KOPT-K1 (cell line): ENCODE data around the gene PCSK7.

Experiments used
- H3K27ac ChIP-seq: fragments of 200-600 bp; sonication (generic); 2 replicates; pipeline ENCODE4 v1.5.1; 2016; ENCODE audit warnings: antibody characterized with exemption, mild to moderate bottlenecking, low read depth, low read length; ENCODE audit not compliant: poor library complexity, severe bottlenecking
- H3K36me3 ChIP-seq: fragments of 200-600 bp; sonication (generic); 2 replicates; pipeline ENCODE4 v1.5.1; 2017; ENCODE audit warnings: antibody characterized with exemption, mild to moderate bottlenecking, low read length, moderate library complexity; ENCODE audit not compliant: insufficient read depth
- H3K9me3 ChIP-seq: fragments of 200-600 bp; sonication (generic); 2 replicates; pipeline ENCODE4 v1.5.1; 2017; ENCODE audit warnings: antibody characterized with exemption, low read length, mild to moderate bottlenecking; ENCODE audit not compliant: insufficient read depth, poor library complexity, severe bottlenecking

Gene PCSK7

DNA sequence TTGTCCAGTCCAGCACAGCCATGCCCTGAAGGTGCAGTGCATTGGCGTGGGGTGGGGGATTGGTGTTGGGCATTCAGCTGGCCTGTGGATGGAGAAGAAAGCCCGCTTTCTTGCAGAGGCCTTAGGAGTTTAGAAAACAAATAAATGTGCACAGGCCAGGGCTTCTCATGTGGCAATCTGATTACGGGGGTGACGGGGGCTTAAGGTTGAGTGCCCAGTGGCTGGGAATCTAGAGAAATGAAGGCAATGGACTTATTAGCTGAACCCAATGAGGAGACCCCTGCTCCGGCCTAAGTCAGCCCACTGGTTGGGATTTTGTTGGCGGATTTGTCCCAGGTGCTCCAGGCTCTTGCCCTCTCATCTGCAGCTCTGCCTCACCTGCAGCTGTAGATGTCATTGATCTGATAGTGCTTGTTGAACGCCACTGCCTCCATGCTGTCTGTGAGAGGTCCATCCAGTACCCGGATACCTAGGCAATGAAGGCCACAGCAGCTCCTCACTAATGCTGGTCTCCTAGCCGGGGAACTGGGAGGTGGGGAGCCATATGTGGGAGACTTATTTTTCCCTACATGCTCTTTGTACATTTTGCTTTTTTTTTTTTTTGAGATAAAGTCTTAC is 6.2 kb downstream of the PCSK7 start:
- Histone ChIP-seq H3K36me3 (peaks cover 95% of the 10 kb centered on the region), H3K9me3 (no peaks in the 10 kb centered on the region), H3K27ac (no peak overlapping the region)

DNA sequence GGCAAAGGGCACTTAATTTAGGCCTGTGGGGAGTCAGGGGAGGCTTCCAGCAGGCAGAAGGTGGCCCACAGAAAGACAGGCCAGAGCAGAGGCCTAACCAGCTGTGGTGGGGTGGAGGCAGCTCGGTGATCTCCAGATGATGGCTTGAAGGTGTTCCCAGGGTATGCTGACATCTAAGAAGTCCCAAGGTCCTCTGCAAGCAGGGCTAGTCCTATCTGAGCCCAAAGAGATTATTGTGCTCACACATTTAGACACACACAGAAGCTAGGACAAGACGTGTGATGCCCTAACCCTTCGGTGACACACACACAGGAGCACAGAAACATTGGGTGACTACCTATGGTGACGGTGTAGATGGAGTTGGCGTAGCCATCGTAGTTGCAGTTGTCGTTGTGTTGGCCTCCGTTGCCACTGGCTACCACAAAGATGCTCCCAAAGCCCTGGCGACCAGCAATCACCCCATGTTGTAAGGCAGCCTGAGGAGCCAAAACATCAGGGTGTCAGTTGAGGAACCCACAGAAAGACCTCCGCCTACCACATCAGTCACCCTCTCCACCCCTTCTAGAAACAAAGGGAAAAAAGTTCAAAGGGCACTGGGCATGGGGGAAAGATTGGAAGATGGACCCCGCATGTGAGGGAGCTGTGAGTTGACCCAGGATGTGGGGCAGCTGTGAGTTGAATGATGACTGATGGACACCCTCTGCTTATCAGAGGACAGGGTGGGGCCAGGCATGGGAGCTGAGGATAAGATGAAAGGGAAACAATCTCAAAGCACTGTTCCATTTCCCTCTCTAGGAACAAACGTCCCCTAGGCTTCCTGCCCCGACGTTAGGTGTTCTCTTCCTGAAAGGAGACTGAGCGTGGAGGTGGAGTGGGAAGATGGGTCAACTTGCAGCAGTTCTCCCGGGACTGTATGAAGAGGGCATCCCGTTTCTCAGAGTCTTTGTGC is 7.9 kb downstream of the PCSK7 start:
- H3K9me3 ChIP-seq: no peaks in the 10 kb centered on the region
- H3K27ac ChIP-seq: no peak overlapping the region
- peaks cover 100% of the 10 kb centered on the region for H3K36me3 ChIP-seq

DNA sequence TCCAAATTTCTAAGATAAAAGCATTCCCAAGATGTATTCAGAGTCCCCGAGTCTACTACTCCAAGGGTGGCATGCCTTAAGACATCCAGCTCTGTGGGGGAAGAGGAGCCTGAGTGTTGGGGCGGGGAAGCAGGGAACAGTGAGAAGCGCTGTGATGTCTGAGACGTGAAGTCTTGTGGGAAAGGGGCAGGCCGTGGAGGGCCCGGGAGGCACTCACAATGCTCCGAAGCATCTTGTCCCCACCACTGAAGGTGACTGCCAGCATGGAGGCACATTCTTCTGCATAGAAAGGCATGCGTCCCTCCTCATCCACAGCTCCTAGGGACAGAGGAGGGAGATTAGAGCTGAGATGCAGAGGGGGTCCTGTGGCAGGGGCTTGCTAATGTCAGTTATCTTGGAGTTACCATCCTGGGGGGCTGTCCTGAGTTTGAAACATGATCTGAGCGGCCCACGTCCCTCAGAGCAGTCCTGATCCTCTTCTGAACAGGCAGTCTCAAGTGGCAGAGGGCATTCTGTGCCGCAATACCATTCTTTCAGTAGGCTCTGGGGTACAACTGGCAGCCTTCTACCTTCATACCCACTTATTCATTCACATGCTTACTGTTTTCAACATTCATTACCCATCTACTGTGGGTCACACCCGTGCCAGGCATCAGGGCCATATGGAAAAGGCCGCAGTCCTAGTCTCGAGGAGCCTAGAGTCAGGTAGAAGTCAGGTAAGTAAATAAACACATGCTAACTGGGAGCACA is 8.7 kb downstream of the PCSK7 start:
- H3K36me3 ChIP-seq: peaks cover 100% of the 10 kb centered on the region
- no peak overlapping the region for H3K27ac ChIP-seq
- H3K9me3 ChIP-seq: no peaks in the 10 kb centered on the region

DNA sequence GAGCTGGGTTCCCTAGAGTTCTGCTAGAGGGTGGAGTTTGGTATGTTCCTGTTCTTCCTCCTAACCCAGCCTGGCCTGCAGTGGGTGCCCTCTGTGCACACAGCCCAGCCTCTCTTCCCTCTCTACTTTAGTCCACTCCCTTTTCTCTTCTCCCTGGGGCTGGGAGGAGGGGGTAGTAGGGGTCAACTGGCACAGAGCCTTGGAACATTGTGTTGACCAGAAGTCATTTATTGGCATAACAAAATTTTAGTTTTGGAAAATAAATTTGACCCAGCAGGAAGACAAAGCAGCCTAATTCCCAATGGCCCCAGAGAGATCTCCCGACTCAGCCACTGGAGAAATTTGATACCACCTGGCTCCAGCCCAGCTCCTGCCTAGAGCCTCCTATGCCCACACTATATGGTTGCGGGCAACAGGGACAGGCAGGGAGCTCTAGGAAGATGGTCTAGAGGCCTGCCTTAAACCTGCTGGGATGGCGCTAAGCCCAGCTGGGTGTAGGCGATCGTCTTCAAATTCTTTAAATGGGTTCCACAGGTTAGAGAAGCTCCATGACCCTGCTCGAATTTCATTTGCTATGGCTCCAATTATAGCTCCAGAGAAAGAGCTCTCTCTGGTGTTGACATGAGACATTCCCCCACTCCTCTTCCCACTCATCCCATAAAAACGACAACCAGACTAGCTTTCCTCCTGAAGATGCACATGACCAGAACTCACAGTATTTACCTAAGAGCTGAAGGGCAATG is 9.9 kb downstream of the PCSK7 start:
- Histone ChIP-seq H3K36me3 (peaks cover 100% of the 10 kb centered on the region), H3K9me3 (no peaks in the 10 kb centered on the region), H3K27ac (no peak overlapping the region)

DNA sequence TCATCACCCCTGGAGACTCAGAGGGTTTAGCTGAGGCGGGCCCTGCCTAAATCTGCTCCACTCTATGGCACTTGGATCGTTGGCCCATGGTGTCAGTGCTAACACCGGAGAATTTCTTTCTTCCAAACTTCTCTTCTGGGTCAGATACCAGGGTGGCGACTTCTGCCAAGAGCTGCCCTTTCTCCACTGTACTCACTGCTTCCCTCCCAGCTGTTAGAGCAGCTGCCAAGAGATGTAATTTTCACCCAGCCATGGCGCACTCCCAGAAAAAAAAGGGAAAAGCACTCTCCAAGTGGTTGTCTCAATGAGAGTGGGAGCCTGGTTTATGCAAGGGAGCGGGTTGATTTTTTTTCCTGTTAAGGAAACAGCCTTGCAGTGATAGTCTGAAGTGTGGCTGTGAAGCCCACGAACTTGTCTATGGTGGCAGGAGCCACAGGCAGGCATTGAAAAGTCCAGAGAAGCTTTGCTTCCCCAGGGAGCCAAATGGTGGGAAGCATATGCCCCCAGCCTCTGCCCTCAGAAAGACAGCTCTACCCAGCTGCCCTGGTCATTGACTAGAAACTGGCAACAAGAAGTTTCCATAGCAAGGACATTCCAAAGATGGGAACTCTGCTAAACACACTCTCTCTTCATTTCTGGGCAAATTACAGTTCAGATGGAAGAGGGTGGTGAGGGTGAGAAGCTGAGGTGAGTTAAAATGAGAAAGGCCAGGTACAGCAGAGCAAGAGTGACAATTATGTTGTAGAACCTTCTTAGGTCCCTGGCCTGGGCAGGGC is 10.7 kb downstream of the PCSK7 start:
- H3K36me3 ChIP-seq: peaks cover 100% of the 10 kb centered on the region
- H3K27ac ChIP-seq: no peak overlapping the region
- no peaks in the 10 kb centered on the region for H3K9me3 ChIP-seq

DNA sequence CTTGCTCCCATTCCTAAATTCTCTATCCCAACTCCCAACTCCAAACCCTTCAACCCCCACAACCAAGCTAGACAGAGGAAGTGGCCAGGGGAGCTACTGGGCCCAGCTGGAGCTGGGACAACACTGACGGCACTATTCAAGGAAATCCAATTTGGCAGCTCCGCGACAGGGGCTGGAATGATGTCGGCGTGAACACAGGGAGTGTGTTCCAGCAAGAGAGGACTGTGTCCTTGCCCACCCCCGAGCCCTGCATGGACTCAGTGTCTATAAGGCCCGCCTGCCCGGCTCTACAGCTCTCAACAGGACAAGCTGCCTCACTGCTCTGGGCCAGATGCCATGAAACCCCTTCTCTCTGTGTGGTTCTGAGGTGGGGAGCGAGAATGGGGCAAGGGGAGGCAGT is 11.3 kb downstream of the PCSK7 start:
- H3K36me3 ChIP-seq: peaks cover 100% of the 10 kb centered on the region
- no peak overlapping the region for H3K27ac ChIP-seq
- no peaks in the 10 kb centered on the region for H3K9me3 ChIP-seq

DNA sequence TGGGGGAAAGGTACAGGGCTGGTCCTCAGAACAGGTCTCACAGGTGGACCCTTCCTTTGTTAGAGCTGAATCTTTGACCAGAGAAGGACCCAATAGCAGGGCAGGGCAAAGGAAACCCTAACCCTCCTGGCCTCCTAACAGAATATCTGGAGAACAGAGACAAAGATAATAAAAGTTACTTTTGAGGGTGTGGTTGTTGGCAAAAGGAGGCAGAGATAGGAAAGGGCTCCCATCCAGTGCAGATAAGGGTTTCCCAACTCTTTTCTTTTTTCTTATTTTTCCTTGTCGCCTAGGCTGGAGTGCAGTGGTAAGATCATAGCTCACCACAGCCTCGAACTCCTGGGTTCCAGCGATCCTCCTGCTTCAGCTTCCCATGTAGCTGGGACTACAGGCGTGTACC is 11.9 kb downstream of the PCSK7 start:
- H3K9me3 ChIP-seq: no peaks in the 10 kb centered on the region
- H3K36me3 ChIP-seq: peaks cover 96% of the 10 kb centered on the region
- H3K27ac ChIP-seq: no peak overlapping the region

DNA sequence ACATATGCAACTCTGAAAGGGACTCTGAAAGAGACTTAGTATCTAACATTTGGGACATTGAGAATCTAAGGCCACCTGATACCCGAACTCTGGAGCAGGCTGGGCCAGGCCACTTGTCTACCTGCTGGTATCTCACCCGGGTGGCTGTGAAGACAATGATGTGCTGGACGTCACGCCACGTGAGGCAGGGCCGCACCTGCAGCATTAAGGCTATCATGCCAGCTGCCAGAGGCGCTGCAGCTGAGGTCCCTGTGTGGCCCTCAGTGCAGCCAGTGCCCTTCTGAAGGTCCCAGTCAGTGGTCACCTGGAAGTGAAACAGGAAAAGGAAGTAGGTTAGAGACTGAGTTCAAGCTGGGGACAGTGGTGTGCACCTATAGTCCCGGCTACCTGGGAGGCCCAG is 12.4 kb downstream of the PCSK7 start:
- Histone ChIP-seq H3K9me3 (no peaks in the 10 kb centered on the region), H3K36me3 (peaks cover 96% of the 10 kb centered on the region), H3K27ac (no peak overlapping the region)

DNA sequence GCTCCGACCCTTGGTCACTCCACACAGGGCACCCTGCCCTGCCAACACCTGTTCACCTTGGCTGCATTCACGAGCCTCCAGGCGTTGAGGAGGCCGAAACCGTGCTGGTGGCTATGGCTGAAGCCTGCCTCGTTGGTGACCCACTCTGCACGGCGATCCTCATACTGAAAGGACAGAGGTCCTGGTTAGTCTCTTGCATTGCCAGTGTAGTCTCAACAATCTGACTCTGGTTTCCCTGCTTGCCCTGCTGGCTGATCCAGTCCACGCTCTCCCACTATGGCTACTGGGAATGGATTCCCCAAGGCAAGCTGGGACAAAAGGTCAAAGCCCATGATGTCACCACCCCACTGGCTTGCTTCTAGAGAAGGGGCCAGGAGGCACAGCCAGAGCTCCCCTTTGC is 12.9 kb downstream of the PCSK7 start:
- Histone ChIP-seq H3K9me3 (no peaks in the 10 kb centered on the region), H3K27ac (no peak overlapping the region), H3K36me3 (peaks cover 96% of the 10 kb centered on the region)

DNA sequence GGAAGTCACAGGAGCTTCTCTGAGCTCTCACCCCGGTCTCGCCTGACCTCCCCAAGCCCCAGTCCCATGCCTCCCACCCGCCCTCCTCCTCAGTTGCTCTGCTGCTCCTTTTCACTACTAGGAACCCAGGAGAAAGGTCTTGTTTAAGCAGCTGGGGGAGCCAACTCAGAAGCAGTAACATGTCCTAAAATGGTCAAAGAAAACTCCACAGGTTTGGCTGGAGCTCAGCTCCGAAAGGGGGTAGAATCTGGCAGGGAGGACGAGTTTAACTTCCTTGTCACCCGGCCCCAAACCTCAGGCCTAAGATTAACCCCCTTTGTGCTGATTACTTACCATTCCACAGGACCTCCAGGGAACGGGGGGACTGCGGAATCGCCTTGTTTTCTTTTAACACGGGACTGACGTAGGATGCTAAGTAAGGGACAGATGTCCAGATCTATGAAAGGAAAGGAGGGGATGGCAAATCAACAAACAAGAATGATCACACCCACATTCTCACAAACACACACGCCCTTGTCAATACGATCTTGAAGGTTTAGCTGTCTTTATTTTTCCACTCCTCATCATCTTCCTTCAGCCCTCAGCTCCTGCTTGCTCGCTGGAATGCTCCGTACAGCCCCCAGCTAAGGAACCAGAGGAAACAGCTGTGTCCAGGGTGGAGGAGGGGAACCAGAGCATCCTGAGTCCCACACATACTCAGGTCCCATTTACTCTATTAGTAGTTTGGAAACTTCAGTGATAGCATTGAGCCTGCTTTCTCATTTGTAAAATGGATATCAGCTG is 13.5 kb downstream of the PCSK7 start:
- Histone ChIP-seq H3K36me3 (peaks cover 95% of the 10 kb centered on the region), H3K27ac (no peak overlapping the region), H3K9me3 (no peaks in the 10 kb centered on the region)

DNA sequence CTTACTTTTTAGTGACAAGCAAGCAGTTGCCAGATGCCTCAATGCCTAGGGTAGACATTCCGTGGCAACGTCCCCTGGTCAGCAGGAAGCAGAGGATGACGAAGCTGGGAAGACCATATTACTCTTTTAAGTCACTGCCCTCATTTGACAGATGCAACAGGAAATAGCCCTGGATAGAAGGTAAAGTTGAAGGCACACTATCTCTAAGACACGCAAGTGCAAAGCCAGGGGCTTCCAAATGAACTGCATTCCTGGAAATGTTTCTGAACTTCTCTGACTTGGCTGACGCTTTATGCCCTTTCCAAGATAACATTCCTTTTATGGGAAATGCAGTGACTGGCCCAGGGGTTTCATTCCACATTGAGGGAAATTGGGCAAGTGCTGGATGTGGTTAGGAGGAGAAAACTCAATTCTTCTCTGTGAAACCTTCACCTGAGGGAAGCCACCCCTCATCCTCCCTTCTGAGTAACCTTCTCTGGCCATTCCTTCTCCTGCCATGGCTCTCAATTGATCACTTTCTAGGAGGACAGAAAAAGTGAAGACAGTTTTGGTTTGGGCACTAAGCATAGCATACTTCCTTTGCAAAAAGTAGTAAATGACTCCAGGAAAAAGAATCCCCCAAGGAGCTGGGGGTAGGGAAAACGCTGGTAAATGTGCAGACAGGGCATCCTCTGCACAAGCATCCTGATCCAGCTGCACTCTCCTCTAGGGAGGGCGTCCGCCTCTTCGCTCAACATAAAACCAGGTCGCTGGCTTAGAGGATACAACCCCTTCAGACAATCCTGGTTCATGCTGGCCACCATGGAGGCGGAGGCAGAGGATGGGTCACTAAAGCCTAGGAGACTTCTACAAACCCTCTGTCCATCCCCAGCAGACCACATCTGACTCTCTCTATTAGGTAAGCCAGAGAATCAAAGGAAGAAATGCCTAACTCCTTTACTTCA is 14.5 kb downstream of the PCSK7 start:
- H3K27ac ChIP-seq: no peak overlapping the region
- H3K9me3 ChIP-seq: no peaks in the 10 kb centered on the region
- peaks cover 94% of the 10 kb centered on the region for H3K36me3 ChIP-seq

DNA sequence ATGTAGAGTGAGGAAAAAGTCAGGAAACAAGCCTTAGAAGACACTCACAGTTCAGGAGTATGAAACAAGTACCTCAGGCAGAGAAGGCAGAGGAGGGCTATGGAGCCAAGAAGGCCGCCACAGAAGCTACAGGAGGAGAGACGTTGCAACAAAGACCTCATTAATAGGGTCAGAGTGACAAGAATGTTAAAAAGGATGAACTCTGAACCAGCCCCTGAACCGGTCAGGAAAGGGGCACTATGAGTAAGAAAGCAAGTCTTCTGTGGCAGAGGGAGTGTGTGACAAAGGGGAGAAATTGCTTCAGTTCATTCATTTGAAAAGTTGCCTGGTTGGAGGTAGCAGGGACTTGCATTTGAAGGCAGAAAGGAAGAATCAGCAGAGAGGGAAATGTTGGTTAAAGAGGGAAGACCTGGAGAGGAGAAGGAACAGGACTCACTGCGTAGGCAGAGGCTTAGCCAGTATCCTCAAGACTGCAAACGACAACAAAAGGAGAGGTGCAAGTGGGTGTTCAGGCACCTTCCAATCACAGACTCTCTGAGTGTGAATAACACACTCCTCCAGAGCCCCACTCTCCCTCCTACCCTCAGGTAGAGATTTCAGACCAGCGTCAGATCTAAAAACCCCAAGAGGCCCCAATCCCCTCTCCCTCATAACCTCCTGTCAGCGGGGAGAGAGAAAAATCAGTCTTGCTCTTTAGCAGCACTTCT is 17.3 kb downstream of the PCSK7 start:
- H3K36me3 ChIP-seq: peaks cover 84% of the 10 kb centered on the region
- no peaks in the 10 kb centered on the region for H3K9me3 ChIP-seq
- H3K27ac ChIP-seq: no peak overlapping the region
